Measurements from ENCODE around the gene NNAT. TPM values are rescaled to one million over a fixed set of nuclear protein-coding genes. Genes with fewer than 3 reads are reported as not detected.

NNAT gene
- total and polyA plus RNA-seq, 2 donors (not counting 3 experiments of a cell fraction or from before 2014, with no cell fraction given) = 2.3 to 32.9 TPM

GRCh38 chr20:37520419-37520955, 563 bp upstream of the NNAT start:
- FAIRE-seq = no peak
- H3K9ac ChIP-seq (replicated peaks; ENCODE audit: extremely low read depth, insufficient read depth, low read length) = no peak overlapping the region
- H3K27me3 ChIP-seq (ENCODE audit: control insufficient read depth in 2 of 2, insufficient read depth in 2 of 2, low read length in 2 of 2) = no peaks in the 10 kb centered on the region
- POLR2A ChIA-PET = no interaction called here
- H3K9me3 ChIP-seq (replicated peaks; ENCODE audit: control insufficient read depth, insufficient read depth, low read length) = no peaks in the 10 kb centered on the region
- peaks cover 0 to 23% of the 10 kb centered on the region in 2 experiments for H3K36me3 ChIP-seq (ENCODE audit: control insufficient read depth in 2 of 2, extremely low read depth in 1 of 2, insufficient read depth in 2 of 2, low read length in 2 of 2)
- H3K9me1 ChIP-seq (replicated peaks; ENCODE audit: control insufficient read depth, extremely low read depth, insufficient read depth, low read length) = no peaks in the 10 kb centered on the region
- no TSS peak for BruUV-seq (replicated peaks)
- H3K79me2 ChIP-seq (ENCODE audit: control insufficient read depth, insufficient read depth, low read length) = peaks cover 66% of the 10 kb centered on the region
- intact Hi-C loops (cut with micrococcal nuclease) (no loop called here), dilution Hi-C loops (cut with MboI; ENCODE audit: extremely low pct_ligation_motif_present, low sequenced_read_pairs) (loop anchor here (25.0 kb wide), 1 partner anchor 258 kb away; the partner anchor contains the start of gene GHRH)
- H3K27ac ChIP-seq (ENCODE audit: insufficient read depth, low read depth, low read length) = no peak overlapping the region
- no peak overlapping the region for H3K4me3 ChIP-seq (replicated peaks in 1 of 3; ENCODE audit: insufficient read depth in 1 of 3, low read depth in 1 of 3, low read length in 3 of 3)
- peaks cover 3% of the 10 kb centered on the region for H4K20me1 ChIP-seq (replicated peaks; ENCODE audit: control insufficient read depth, extremely low read depth, insufficient read depth, low read length)
- H2AFZ ChIP-seq (ENCODE audit: low read depth, low read length) = no peak overlapping the region
- TF ChIP-seq MYC (IDR thresholded peaks at IDR 0.05; ENCODE audit: low read depth, low read length) = no peak
- TF ChIP-seq MAX (IDR thresholded peaks at IDR 0.05; ENCODE audit: insufficient read depth, insufficient read length) = no peak
- TF ChIP-seq FOS (IDR thresholded peaks at IDR 0.05; ENCODE audit: borderline replicate concordance, insufficient read depth, low read length) = no peak
- TF ChIP-seq JUN (IDR thresholded peaks at IDR 0.05; ENCODE audit: borderline replicate concordance, insufficient read depth, insufficient read length, low read depth) = no peak
- TF ChIP-seq POLR2A (IDR thresholded peaks at IDR 0.05; ENCODE audit: low read depth, low read length) = no peak
- no peak for TF ChIP-seq CTCF (IDR thresholded peaks at IDR 0.05; ENCODE audit: extremely low read depth in 1 of 2, insufficient read depth in 1 of 2, low read depth in 1 of 2, low read length in 2 of 2)
- no peak for TF ChIP-seq POLR2AphosphoS5 (IDR thresholded peaks at IDR 0.05; ENCODE audit: insufficient read depth, low read depth, low read length)
- no peak for TF ChIP-seq GATA2 (IDR thresholded peaks at IDR 0.05; ENCODE audit: insufficient read depth, insufficient read length, low read depth, low read length)
- TF ChIP-seq EZH2 (IDR thresholded peaks at IDR 0.05; ENCODE audit: borderline replicate concordance, low read depth, low read length, severe bottlenecking) = no peak
- no peak for DNase-seq (ENCODE audit: low read depth, low spot score)
- H3K4me2 ChIP-seq (ENCODE audit: insufficient read depth, low read length) = peak overlapping the region; percentile 56
- peaks cover 36% of the 10 kb centered on the region for H3K4me1 ChIP-seq (ENCODE audit: control insufficient read depth, extremely low read depth, insufficient read depth, low read length)
- CTCF ChIA-PET = interaction anchor here (2.3 kb wide), 1 partner anchor 244 kb away, joined by 13 read pairs; no protein-coding TSS in a partner anchor

Measured in endothelial cell of umbilical vein (primary cell).